KMS-11 (cell line): ENCODE results near the gene HTRA3.

Experiments
- H2AFZ ChIP-seq: fragments of 200-600 bp; sonication (generic); 2 replicates; pipeline ENCODE4 v1.6.1; 2016; ENCODE audit warnings: antibody characterized with exemption, mixed run types, low read depth
- H3K27ac ChIP-seq: fragments of 200-600 bp; sonication (generic); 2 replicates; pipeline ENCODE4 v1.6.1; 2016; ENCODE audit warnings: mild to moderate bottlenecking, mixed run types
- H3K27me3 ChIP-seq: fragments of 200-600 bp; sonication (generic); 2 replicates; pipeline ENCODE4 v1.6.1; 2017; ENCODE audit warnings: mild to moderate bottlenecking, low read depth, mixed run types, moderate library complexity; ENCODE audit not compliant: insufficient read depth
- H3K36me3 ChIP-seq: fragments of 200-600 bp; sonication (generic); 2 replicates; pipeline ENCODE4 v1.6.1; 2017; ENCODE audit warnings: mild to moderate bottlenecking, mixed run types; ENCODE audit not compliant: insufficient read depth
- H3K4me1 ChIP-seq: fragments of 200-600 bp; sonication (generic); 2 replicates; pipeline ENCODE4 v1.6.1; 2016; ENCODE audit warnings: mild to moderate bottlenecking, low read depth, mixed run types; ENCODE audit not compliant: poor library complexity, severe bottlenecking
- H3K4me2 ChIP-seq: fragments of 200-600 bp; sonication (generic); 2 replicates; pipeline ENCODE4 v1.7.0; 2016; ENCODE audit warnings: mild to moderate bottlenecking, mixed run types
- H3K4me3 ChIP-seq: fragments of 200-600 bp; sonication (generic); IDR thresholded peaks from 2 replicates; pipeline ENCODE4 v1.6.1; 2017; ENCODE audit warnings: low read depth, low read length, mixed read lengths; ENCODE audit not compliant: insufficient read depth
- H3K79me2 ChIP-seq: fragments of 200-600 bp; sonication (generic); 2 replicates; pipeline ENCODE4 v1.6.1; 2016; ENCODE audit warnings: low read depth, mixed run types; ENCODE audit not compliant: insufficient read depth
- H3K9ac ChIP-seq: fragments of 200-600 bp; sonication (generic); 2 replicates; pipeline ENCODE4 v1.6.1; 2016; ENCODE audit warnings: mild to moderate bottlenecking, mixed run types
- H4K20me1 ChIP-seq: fragments of 200-600 bp; sonication (generic); 2 replicates; pipeline ENCODE4 v1.6.1; 2016; ENCODE audit warnings: mild to moderate bottlenecking, mixed run types; ENCODE audit not compliant: insufficient read depth
- CTCF ChIP-seq: fragments of 200-600 bp; sonication (generic); conservative IDR thresholded peaks from 2 replicates; pipeline ENCODE4 v1.6.1; 2017; ENCODE audit warnings: low read depth, mild to moderate bottlenecking, antibody characterized with exemption, low read length, moderate library complexity, mixed read lengths

The HTRA3 gene

GRCh38 chr4:8329859-8330761, 60.6 kb downstream of the HTRA3 start:
- no peaks in the 10 kb centered on the region for H3K36me3 ChIP-seq
- H3K27ac ChIP-seq = no peak overlapping the region
- H3K27me3 ChIP-seq = no peaks in the 10 kb centered on the region
- no peak overlapping the region for H2AFZ ChIP-seq
- H3K79me2 ChIP-seq = no peaks in the 10 kb centered on the region
- no peak overlapping the region for H3K4me2 ChIP-seq
- no peak for TF ChIP-seq CTCF
- H4K20me1 ChIP-seq = no peaks in the 10 kb centered on the region
- no peak overlapping the region for H3K9ac ChIP-seq
- no peak overlapping the region for H3K4me3 ChIP-seq
- no peaks in the 10 kb centered on the region for H3K4me1 ChIP-seq

DNA sequence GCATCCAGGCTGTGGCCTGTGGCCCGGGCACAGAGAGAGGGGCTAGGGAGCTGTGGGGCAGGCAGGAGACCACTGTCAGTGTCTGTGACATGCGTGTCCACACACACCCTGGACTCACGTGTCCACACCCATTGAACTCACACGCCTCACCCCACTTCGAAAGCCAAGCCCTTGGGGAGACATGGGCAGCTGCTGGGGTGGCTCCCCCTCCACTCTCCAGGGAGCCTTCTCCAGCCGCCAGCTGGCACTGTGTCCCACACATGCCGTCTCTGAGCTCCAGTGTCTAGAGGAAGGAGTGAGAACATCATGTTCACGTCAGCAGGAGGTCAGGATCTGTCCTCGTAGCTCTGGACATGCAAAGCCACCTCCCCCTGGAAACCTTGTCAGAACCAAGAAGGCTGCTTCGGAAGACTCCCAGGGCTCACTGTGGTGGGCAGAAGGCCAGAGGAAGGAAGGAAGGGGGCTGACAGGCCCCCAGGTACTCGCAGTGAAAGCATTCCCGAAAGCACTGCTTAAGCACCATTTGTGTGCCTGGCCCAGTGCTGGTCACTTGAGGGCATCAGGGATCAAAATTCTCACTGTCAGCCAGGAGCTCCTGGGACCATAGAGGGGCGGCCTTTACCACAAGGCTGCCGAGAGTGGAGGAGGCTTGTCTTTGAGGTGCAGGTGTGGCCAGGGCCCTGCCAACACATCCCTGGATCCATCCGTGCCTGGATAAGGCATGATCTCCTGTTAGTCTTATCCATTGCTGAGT, 61.4 kb downstream of the HTRA3 start:
- Histone ChIP-seq H3K27ac (no peak overlapping the region), H3K4me3 (no peak overlapping the region), H3K4me2 (no peak overlapping the region), H4K20me1 (no peaks in the 10 kb centered on the region), H3K4me1 (no peaks in the 10 kb centered on the region), H2AFZ (no peak overlapping the region), H3K79me2 (no peaks in the 10 kb centered on the region), H3K27me3 (no peaks in the 10 kb centered on the region), H3K36me3 (no peaks in the 10 kb centered on the region), H3K9ac (no peak overlapping the region)
- TF ChIP-seq CTCF = no peak

GRCh38 chr4:8331575-8331955, 62.0 kb downstream of the HTRA3 start:
- H3K27ac ChIP-seq = no peak overlapping the region
- no peaks in the 10 kb centered on the region for H3K36me3 ChIP-seq
- no peak for TF ChIP-seq CTCF
- no peaks in the 10 kb centered on the region for H3K79me2 ChIP-seq
- H3K4me3 ChIP-seq = no peak overlapping the region
- no peaks in the 10 kb centered on the region for H3K4me1 ChIP-seq
- no peak overlapping the region for H2AFZ ChIP-seq
- H3K4me2 ChIP-seq = no peak overlapping the region
- no peaks in the 10 kb centered on the region for H4K20me1 ChIP-seq
- H3K27me3 ChIP-seq = no peaks in the 10 kb centered on the region
- H3K9ac ChIP-seq = no peak overlapping the region

GRCh38 chr4:8332038-8332857, 62.7 kb downstream of the HTRA3 start:
- Histone ChIP-seq H2AFZ (no peak overlapping the region), H4K20me1 (no peaks in the 10 kb centered on the region), H3K4me2 (no peak overlapping the region), H3K4me1 (no peaks in the 10 kb centered on the region), H3K27me3 (no peaks in the 10 kb centered on the region), H3K9ac (no peak overlapping the region), H3K36me3 (no peaks in the 10 kb centered on the region), H3K79me2 (no peaks in the 10 kb centered on the region), H3K4me3 (no peak overlapping the region), H3K27ac (no peak overlapping the region)
- no peak for TF ChIP-seq CTCF
